ENCODE data around the gene CFAP20DC.
"Not testable (repeated sequence)": the region's sequence is repeated elsewhere in the genome, so short reads cannot be mapped to it uniquely, and the experiment has no call there.

CFAP20DC gene

GRCh38 chr3:58963928-58964503 is 85.8 kb downstream of the CFAP20DC start:
- DNase-seq (ENCODE audit: low spot score), result no peak

GRCh38 chr3:58962816-58963215 is 87.0 kb downstream of the CFAP20DC start:
- DNase-seq (ENCODE audit: low spot score), result no peak

- DNase-seq (ENCODE audit: low spot score), result no peak
These were observed 87.7 kb downstream of the CFAP20DC start for GRCh38 chr3:58962040-58962651.

GRCh38 chr3:58955308-58955707 is 94.5 kb downstream of the CFAP20DC start:
- peak; percentile 23 for DNase-seq (ENCODE audit: low spot score)

- no peak for DNase-seq (ENCODE audit: low spot score)
These were observed 96.5 kb downstream of the CFAP20DC start for GRCh38 chr3:58953288-58953687.

- peak; percentile 28 for DNase-seq (ENCODE audit: low spot score)
These were observed 97.5 kb downstream of the CFAP20DC start for GRCh38 chr3:58952128-58952917.

- no peak for DNase-seq (ENCODE audit: low spot score)
These were observed 101.8 kb downstream of the CFAP20DC start for GRCh38 chr3:58948018-58948417.

- no peak for DNase-seq (ENCODE audit: low spot score)
These were observed 103.0 kb downstream of the CFAP20DC start for GRCh38 chr3:58946875-58947274.

GRCh38 chr3:58938057-58938456 is 111.8 kb downstream of the CFAP20DC start:
- DNase-seq (ENCODE audit: low spot score), result no peak

- no peak for DNase-seq (ENCODE audit: low spot score)
These were observed 125.2 kb downstream of the CFAP20DC start for GRCh38 chr3:58924578-58924977.

- no peak for DNase-seq (ENCODE audit: low spot score)
These were observed 149.4 kb downstream of the CFAP20DC start for GRCh38 chr3:58900386-58900785.

- DNase-seq (ENCODE audit: low spot score), result no peak
These were observed 149.9 kb downstream of the CFAP20DC start for GRCh38 chr3:58899953-58900298.

GRCh38 chr3:58899159-58899952 is 150.5 kb downstream of the CFAP20DC start:
- no peak for DNase-seq (ENCODE audit: low spot score)

- DNase-seq (ENCODE audit: low spot score), result no peak
These were observed 151.3 kb downstream of the CFAP20DC start for GRCh38 chr3:58898513-58898912.

- DNase-seq (ENCODE audit: low spot score), result no peak
These were observed 152.2 kb downstream of the CFAP20DC start for GRCh38 chr3:58897646-58898045.

GRCh38 chr3:58895678-58896077 is 154.1 kb downstream of the CFAP20DC start:
- not testable (repeated sequence) for DNase-seq (ENCODE audit: low spot score)

- not testable (repeated sequence) for DNase-seq (ENCODE audit: low spot score)
These were observed 157.3 kb downstream of the CFAP20DC start for GRCh38 chr3:58892526-58892925.

- no peak for DNase-seq (ENCODE audit: low spot score)
These were observed 161.7 kb downstream of the CFAP20DC start for GRCh38 chr3:58888087-58888486.

- DNase-seq (ENCODE audit: low spot score), result no peak
These were observed 165.4 kb downstream of the CFAP20DC start for GRCh38 chr3:58884453-58884852.

- DNase-seq (ENCODE audit: low spot score), result no peak
These were observed 169.6 kb downstream of the CFAP20DC start for GRCh38 chr3:58880182-58880581.

- DNase-seq (ENCODE audit: low spot score), result peak; percentile 44
These were observed 175.0 kb downstream of the CFAP20DC start for GRCh38 chr3:58874795-58875194.

GRCh38 chr3:58874248-58874741 is 175.5 kb downstream of the CFAP20DC start:
- DNase-seq (ENCODE audit: low spot score), result no peak
